Coronary artery (tissue), 2 donors: ENCODE results near the gene ROR1.
A peak's percentile ranks its signal among the peaks of the same experiment; 100 is the strongest.

ENCODE experiments used
- DNase-seq: peaks from one replicate; pipeline ENCODE4 v3.0.0-alpha.2; 2017; ENCODE audit warnings: low spot score
- H3K27ac ChIP-seq, 2 donors: fragments of 200-600 bp; sonication (generic); one replicate each; pipeline ENCODE4 v1.5.1; 2016 to 2019
- H3K4me3 ChIP-seq: fragments of 200-600 bp; sonication (generic); 2 replicates; pipeline ENCODE4 v1.5.1; 2016; ENCODE audit warnings: mild to moderate bottlenecking, moderate library complexity
- CTCF ChIP-seq: fragments of 200-600 bp; sonication (generic); IDR thresholded peaks from one replicate; pipeline ENCODE4 v1.5.1; 2019; ENCODE audit warnings: antibody characterized with exemption

The ROR1 gene

GRCh38 chr1:64042331-64043100, 268.7 kb downstream of the ROR1 start:
- DNase-seq, result no peak
- H3K27ac ChIP-seq, result peak overlapping the region; percentile 89
- TF ChIP-seq CTCF, result no peak
- H3K4me3 ChIP-seq, result peak overlapping the region; percentile 20

GRCh38 chr1:64043288-64043687, 269.5 kb downstream of the ROR1 start:
- DNase-seq, result no peak
- H3K4me3 ChIP-seq, result no peak overlapping the region
- H3K27ac ChIP-seq, result peak overlapping the region; percentile 89
- TF ChIP-seq CTCF, result no peak

- DNase-seq, result peak; percentile 81
- H3K27ac ChIP-seq, result peak overlapping the region; percentile 89
- TF ChIP-seq CTCF, result no peak
- H3K4me3 ChIP-seq, result no peak overlapping the region
Measured at GRCh38 chr1:64043976-64044375, 270.2 kb downstream of the ROR1 start.

GRCh38 chr1:64046243-64046642, 272.4 kb downstream of the ROR1 start:
- Histone ChIP-seq H3K4me3 (no peak overlapping the region), H3K27ac (peak overlapping the region in 1 of 2 donors; percentile 38)
- no peak for DNase-seq
- no peak for TF ChIP-seq CTCF

- DNase-seq, result no peak
- Histone ChIP-seq H3K27ac (peak overlapping the region in 1 of 2 donors; percentile 18), H3K4me3 (no peak overlapping the region)
- no peak for TF ChIP-seq CTCF
Measured at GRCh38 chr1:64046891-64047290, 273.1 kb downstream of the ROR1 start.

- no peak for DNase-seq
- TF ChIP-seq CTCF, result no peak
- H3K27ac ChIP-seq, result peak overlapping the region in 1 of 2 donors; percentile 3
- no peak overlapping the region for H3K4me3 ChIP-seq
Measured at GRCh38 chr1:64047549-64047996, 273.8 kb downstream of the ROR1 start.

GRCh38 chr1:64049900-64050540, 276.2 kb downstream of the ROR1 start:
- no peak for DNase-seq
- TF ChIP-seq CTCF, result no peak
- H3K4me3 ChIP-seq, result no peak overlapping the region
- H3K27ac ChIP-seq, result no peak overlapping the region
